Gastroesophageal sphincter (tissue), 3 donors: ENCODE results near the gene MRAP2.

Experiments
- POLR2A ChIP-seq, 2 donors: fragments of 450-650 bp; IDR thresholded peaks; one replicate each; pipeline ENCODE4 v1.6.1; 2017; ENCODE audit warnings: antibody characterized with exemption in 2 of 2, mild to moderate bottlenecking in 2 of 2, moderate library complexity in 1 of 2
- POLR2AphosphoS5 ChIP-seq: sonication (generic); formaldehyde crosslinking; IDR thresholded peaks from one replicate; pipeline ENCODE4 v1.6.1; 2017; ENCODE audit warnings: antibody characterized with exemption
- TF ChIP-seq, protein P1 (sequence below), 4 experiments: fragments of 200-600 bp in 2 of 4; fragments of 450-650 bp in 2 of 4; sonication (generic) in 1 of 4; IDR thresholded peaks; one replicate each; pipeline ENCODE4 v1.5.1; 2017 to 2019; ENCODE audit warnings: antibody characterized with exemption in 4 of 4, mild to moderate bottlenecking in 2 of 4, moderate library complexity in 2 of 4

DNA sequence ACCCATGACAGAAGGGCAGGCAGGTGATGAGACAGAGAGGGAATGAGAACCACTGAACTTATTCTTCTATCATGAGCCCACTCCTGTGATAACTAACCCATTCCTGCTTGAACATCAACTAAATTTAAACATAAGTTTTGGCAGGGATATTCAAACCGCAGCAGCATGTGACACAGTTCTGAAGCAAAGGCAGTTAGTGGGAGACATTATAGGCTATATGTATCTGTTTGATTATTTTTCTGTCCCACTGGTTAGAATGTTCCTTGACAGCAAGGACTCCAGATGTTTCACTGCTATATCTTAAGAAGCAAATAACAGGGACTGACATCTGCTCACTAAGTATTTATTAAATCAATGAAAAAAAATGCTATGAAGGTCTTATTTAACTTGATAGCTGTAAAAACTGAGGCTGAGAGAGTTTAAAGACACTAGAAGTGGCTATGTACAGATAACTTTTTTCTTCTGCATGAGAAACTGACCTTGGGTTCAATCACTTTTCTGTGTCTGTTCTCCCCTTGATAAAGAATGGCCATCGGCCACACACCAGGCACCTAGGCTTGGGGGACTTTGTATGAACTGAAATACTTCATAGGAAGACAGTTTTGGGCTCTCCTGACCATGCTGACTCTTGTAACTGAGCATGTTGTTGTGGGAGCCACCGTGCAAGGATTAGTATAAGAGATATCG is 102.9 kb downstream of the MRAP2 start:
- no peak for TF ChIP-seq POLR2AphosphoS5
- no peak for TF ChIP-seq POLR2A (IDR thresholded peaks at IDR 0.05)
- TF ChIP-seq, protein P1, sequence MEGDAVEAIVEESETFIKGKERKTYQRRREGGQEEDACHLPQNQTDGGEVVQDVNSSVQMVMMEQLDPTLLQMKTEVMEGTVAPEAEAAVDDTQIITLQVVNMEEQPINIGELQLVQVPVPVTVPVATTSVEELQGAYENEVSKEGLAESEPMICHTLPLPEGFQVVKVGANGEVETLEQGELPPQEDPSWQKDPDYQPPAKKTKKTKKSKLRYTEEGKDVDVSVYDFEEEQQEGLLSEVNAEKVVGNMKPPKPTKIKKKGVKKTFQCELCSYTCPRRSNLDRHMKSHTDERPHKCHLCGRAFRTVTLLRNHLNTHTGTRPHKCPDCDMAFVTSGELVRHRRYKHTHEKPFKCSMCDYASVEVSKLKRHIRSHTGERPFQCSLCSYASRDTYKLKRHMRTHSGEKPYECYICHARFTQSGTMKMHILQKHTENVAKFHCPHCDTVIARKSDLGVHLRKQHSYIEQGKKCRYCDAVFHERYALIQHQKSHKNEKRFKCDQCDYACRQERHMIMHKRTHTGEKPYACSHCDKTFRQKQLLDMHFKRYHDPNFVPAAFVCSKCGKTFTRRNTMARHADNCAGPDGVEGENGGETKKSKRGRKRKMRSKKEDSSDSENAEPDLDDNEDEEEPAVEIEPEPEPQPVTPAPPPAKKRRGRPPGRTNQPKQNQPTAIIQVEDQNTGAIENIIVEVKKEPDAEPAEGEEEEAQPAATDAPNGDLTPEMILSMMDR (IDR thresholded peaks at IDR 0.05) = no peak
